ENCODE results near the gene DNM2.

The DNM2 gene

DNA sequence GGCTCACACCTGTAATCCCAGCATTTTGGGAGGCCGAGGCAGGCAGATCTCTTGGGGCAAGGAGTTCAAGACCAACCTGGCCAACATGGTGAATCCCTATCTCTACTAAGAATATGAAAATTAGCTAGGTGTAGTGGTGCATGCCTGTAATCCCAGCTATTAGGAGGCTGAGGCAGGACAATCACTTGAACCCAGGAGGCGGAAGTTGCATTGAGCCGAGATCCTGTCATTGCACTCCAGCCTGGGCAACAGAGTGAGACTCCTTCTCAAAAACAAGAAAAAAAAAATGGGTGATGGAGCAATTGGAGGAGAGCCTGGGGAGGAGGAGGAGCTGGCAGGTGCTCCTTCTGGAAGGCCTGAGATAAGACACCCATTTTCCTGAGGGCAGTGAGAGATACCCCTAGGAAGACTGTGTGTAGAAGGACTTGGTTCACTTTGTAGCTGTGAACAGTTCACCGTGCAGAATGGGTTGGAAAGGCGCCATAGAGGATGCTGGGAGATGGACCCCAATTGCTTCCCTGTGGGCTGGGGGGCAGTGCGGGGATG, 144.8 kb downstream of the DNM2 start:
- Histone ChIP-seq H3K4me3 (ENCODE audit: low read depth, low read length) (no peak overlapping the region), H3K36me3 (ENCODE audit: control insufficient read depth in 2 of 2, insufficient read depth in 1 of 2, low read length in 2 of 2) (no peaks in the 10 kb centered on the region), H3K27ac (ENCODE audit: extremely low read depth, low read depth, low read length) (no peak overlapping the region), H3K4me1 (ENCODE audit: control insufficient read depth, insufficient read depth, low read length) (no peaks in the 10 kb centered on the region), H3K9me3 (ENCODE audit: control insufficient read depth, insufficient read depth, low read depth, low read length) (no peaks in the 10 kb centered on the region)
- CTCF ChIA-PET, result interaction anchor here (0.6 to 5.8 kb wide), 9 partner anchors 9 to 783 kb away, joined by 3 to 98 read pairs (median 20); partner anchors contain the start of genes CARM1, DNM2 and TMED1
- POLR2A ChIA-PET, result interaction anchor here (0.7 to 2.4 kb wide), 2 partner anchors 26 to 1713 kb away, joined by 4 to 31 read pairs; partner anchors contain the start of gene TMED1
- TF ChIP-seq GLIS1 (tag by site-specific recombination; IDR thresholded peaks at IDR 0.05), result no peak
- TF ChIP-seq ZNF394 (tag by site-specific recombination; IDR thresholded peaks at IDR 0.05; ENCODE audit: borderline replicate concordance), result peak; percentile 96

DNA sequence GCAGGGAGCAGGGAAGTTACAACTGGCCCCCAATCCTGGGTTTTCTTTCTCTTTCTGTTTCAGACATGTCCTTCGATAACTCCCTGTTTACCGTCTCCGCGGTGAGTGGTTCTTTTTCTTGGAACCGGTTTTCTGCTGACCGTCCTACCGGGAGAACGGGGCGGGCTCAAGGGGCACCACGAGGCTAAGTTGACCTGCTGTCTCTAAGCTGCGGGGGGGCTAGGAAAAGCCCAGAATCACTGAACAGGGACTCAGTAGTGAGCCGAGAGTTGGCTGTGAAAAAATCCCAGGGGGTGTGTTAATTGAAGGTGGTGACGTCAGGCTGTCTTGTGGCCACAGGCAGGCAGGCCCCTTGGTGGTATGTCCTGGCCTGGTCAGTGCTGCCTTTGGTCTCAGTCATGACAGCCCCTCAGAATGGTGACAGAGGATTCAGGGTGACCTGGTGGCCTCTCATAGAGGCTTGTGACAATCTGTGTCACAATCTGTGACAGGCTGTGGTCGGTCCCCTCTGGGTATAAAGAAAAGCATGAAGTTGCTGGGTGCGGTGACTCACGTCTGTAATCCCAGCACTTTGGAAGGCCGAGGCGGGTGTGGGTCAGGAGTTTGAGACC, 145.3 kb downstream of the DNM2 start:
- H3K9me3 ChIP-seq (ENCODE audit: control insufficient read depth, insufficient read depth, low read depth, low read length), result no peaks in the 10 kb centered on the region
- H3K4me1 ChIP-seq (ENCODE audit: control insufficient read depth, insufficient read depth, low read length), result no peaks in the 10 kb centered on the region
- no peak overlapping the region for H3K27ac ChIP-seq (ENCODE audit: extremely low read depth, low read depth, low read length)
- CTCF ChIA-PET, result interaction anchor here (0.6 to 5.8 kb wide), 19 partner anchors 8 to 783 kb away, joined by 3 to 98 read pairs (median 4); partner anchors contain the start of genes CARM1, DNM2, QTRT1 and TMED1
- no peaks in the 10 kb centered on the region for H3K36me3 ChIP-seq (ENCODE audit: control insufficient read depth in 2 of 2, insufficient read depth in 1 of 2, low read length in 2 of 2)
- POLR2A ChIA-PET, result interaction anchor here (2.4 kb wide), 1 partner anchor 27 kb away, joined by 31 read pairs; the partner anchor contains the start of gene TMED1
- H3K4me3 ChIP-seq (ENCODE audit: low read depth, low read length), result no peak overlapping the region
- TF ChIP-seq ZBTB48 (tag by site-specific recombination; IDR thresholded peaks at IDR 0.05) (peak; percentile 15; the same call in 1 of the 2 replicates), KLF9 (tag by site-specific recombination; IDR thresholded peaks at IDR 0.05; ENCODE audit: low read depth) (peak; percentile 60), ZNF777 (tag by site-specific recombination; IDR thresholded peaks at IDR 0.05; ENCODE audit: borderline replicate concordance) (no peak), ZNF341 (tag by site-specific recombination; IDR thresholded peaks at IDR 0.05; ENCODE audit: low read depth) (0 out of 2 replicates have a peak, but pooled peaks have one; percentile 11), FEZF1 (tag by site-specific recombination; IDR thresholded peaks at IDR 0.05) (no peak), ZIC2 (tag by site-specific recombination; IDR thresholded peaks at IDR 0.05) (peak; percentile 94), INSM2 (tag by site-specific recombination; IDR thresholded peaks at IDR 0.05) (peak; percentile 54; the same call in 1 of the 2 replicates), ZFP69B (tag by site-specific recombination; IDR thresholded peaks at IDR 0.05) (0 out of 2 replicates have a peak, but pooled peaks have one; percentile 17), GLIS1 (tag by site-specific recombination; IDR thresholded peaks at IDR 0.05) (peak; percentile 75), OSR2 (tag by site-specific recombination; IDR thresholded peaks at IDR 0.05) (0 out of 2 replicates have a peak, but pooled peaks have one; percentile 11), ZNF76 (tag by site-specific recombination; IDR thresholded peaks at IDR 0.05; ENCODE audit: borderline replicate concordance, low read depth) (no peak), ZNF585B (tag by site-specific recombination; IDR thresholded peaks at IDR 0.05) (no peak), KLF8 (tag by site-specific recombination; IDR thresholded peaks at IDR 0.05) (0 out of 2 replicates have a peak, but pooled peaks have one; percentile 28), ZNF23 (tag by site-specific recombination; IDR thresholded peaks at IDR 0.05; ENCODE audit: borderline replicate concordance) (no peak), ZEB2 (tag by site-specific recombination; IDR thresholded peaks at IDR 0.05) (peak; percentile 55; the same call in 1 of the 2 replicates), ZNF654 (tag by site-specific recombination; IDR thresholded peaks at IDR 0.05; ENCODE audit: low read depth) (no peak), ZSCAN23 (tag by site-specific recombination; IDR thresholded peaks at IDR 0.05) (no peak), KLF10 (tag by site-specific recombination; IDR thresholded peaks at IDR 0.05) (peak; percentile 68), ZNF629 (tag by site-specific recombination; IDR thresholded peaks at IDR 0.05) (peak; percentile 87), HOXC10 (CRISPR knock-in tag; IDR thresholded peaks at IDR 0.05) (no peak), ZXDB (tag by site-specific recombination; IDR thresholded peaks at IDR 0.05) (no peak), ZBTB49 (tag by site-specific recombination; IDR thresholded peaks at IDR 0.05; ENCODE audit: low read depth) (no peak), ZBTB21 (tag by site-specific recombination; IDR thresholded peaks at IDR 0.05) (peak; percentile 39; the same call in 1 of the 2 replicates), PRDM1 (tag by site-specific recombination; IDR thresholded peaks at IDR 0.05) (no peak), GLIS2 (tag by site-specific recombination; IDR thresholded peaks at IDR 0.05) (peak; percentile 53; the same call in 1 of the 2 replicates)
- TF ChIP-seq, protein P1, sequence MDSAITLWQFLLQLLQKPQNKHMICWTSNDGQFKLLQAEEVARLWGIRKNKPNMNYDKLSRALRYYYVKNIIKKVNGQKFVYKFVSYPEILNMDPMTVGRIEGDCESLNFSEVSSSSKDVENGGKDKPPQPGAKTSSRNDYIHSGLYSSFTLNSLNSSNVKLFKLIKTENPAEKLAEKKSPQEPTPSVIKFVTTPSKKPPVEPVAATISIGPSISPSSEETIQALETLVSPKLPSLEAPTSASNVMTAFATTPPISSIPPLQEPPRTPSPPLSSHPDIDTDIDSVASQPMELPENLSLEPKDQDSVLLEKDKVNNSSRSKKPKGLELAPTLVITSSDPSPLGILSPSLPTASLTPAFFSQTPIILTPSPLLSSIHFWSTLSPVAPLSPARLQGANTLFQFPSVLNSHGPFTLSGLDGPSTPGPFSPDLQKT (IDR thresholded peaks at IDR 0.05; ENCODE audit: borderline replicate concordance, low read depth, low read length), result no peak
- TF ChIP-seq, protein P2, sequence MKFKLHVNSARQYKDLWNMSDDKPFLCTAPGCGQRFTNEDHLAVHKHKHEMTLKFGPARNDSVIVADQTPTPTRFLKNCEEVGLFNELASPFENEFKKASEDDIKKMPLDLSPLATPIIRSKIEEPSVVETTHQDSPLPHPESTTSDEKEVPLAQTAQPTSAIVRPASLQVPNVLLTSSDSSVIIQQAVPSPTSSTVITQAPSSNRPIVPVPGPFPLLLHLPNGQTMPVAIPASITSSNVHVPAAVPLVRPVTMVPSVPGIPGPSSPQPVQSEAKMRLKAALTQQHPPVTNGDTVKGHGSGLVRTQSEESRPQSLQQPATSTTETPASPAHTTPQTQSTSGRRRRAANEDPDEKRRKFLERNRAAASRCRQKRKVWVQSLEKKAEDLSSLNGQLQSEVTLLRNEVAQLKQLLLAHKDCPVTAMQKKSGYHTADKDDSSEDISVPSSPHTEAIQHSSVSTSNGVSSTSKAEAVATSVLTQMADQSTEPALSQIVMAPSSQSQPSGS (tag by site-specific recombination; IDR thresholded peaks at IDR 0.05; ENCODE audit: low read depth), result peak; percentile 94
